ENCODE data around the gene HOXA5.

GRCh38 chr7:27132214-27132613 is 11.3 kb downstream of the HOXA5 start:
- TF ChIP-seq POLR2A (IDR thresholded peaks at IDR 0.05): no peak
- TF ChIP-seq CTCF (IDR thresholded peaks at IDR 0.05): no peak
